ENCODE results near the gene MRPS35.

The MRPS35 gene

DNA sequence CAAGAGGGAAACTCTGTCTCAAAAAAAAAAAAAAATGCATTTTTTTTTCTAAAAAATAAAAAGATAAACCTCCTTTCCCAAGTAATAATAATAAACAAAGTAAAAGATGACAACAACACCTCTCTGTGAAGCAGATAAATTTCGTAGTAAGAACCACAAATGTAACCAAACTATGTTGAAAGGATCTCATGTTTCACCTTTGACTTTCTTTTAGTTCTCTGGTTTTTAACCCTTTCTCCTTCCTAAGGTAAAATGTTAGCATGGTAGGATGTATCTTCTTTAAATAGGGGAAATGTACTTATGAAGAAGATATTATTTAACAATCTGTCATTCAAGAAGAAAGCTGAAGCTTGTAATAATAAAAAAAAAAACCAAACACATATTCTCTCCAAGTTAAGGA is 67.6 kb downstream of the MRPS35 start:
- Histone ChIP-seq H3F3A (ENCODE audit: insufficient read depth, low read length) (no peaks in the 10 kb centered on the region), H3K79me2 (ENCODE audit: insufficient read depth, low read length) (peaks cover 25% of the 10 kb centered on the region), H3K4me3 (ENCODE audit: low read depth, low read length, poor library complexity, severe bottlenecking) (no peak overlapping the region), H3K27me3 (ENCODE audit: insufficient read depth, low read length) (no peaks in the 10 kb centered on the region), H3K27ac (ENCODE audit: low read depth, low read length, poor library complexity, severe bottlenecking) (no peak overlapping the region), H3K4me1 (ENCODE audit: insufficient read depth, low read length, severe bottlenecking) (peaks cover 28% of the 10 kb centered on the region), H2AFZ (ENCODE audit: low read length) (no peak overlapping the region), H3K36me3 (ENCODE audit: insufficient read depth, low read length) (peaks cover 12% of the 10 kb centered on the region; the same call in 1 of the 2 replicates), H3K9ac (ENCODE audit: low read length) (no peak overlapping the region), H3K4me2 (ENCODE audit: low read length) (no peak overlapping the region), H4K20me1 (ENCODE audit: insufficient read depth, low read length) (no peaks in the 10 kb centered on the region), H3K9me3 (ENCODE audit: low read length) (no peaks in the 10 kb centered on the region), H3K9me2 (ENCODE audit: low read depth, low read length) (no peaks in the 10 kb centered on the region)
- TF ChIP-seq, protein P1, sequence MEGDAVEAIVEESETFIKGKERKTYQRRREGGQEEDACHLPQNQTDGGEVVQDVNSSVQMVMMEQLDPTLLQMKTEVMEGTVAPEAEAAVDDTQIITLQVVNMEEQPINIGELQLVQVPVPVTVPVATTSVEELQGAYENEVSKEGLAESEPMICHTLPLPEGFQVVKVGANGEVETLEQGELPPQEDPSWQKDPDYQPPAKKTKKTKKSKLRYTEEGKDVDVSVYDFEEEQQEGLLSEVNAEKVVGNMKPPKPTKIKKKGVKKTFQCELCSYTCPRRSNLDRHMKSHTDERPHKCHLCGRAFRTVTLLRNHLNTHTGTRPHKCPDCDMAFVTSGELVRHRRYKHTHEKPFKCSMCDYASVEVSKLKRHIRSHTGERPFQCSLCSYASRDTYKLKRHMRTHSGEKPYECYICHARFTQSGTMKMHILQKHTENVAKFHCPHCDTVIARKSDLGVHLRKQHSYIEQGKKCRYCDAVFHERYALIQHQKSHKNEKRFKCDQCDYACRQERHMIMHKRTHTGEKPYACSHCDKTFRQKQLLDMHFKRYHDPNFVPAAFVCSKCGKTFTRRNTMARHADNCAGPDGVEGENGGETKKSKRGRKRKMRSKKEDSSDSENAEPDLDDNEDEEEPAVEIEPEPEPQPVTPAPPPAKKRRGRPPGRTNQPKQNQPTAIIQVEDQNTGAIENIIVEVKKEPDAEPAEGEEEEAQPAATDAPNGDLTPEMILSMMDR (IDR thresholded peaks at IDR 0.05; ENCODE audit: low read length) = no peak
- TF ChIP-seq EZH2 (IDR thresholded peaks at IDR 0.05; ENCODE audit: borderline replicate concordance, low read length) = no peak

DNA sequence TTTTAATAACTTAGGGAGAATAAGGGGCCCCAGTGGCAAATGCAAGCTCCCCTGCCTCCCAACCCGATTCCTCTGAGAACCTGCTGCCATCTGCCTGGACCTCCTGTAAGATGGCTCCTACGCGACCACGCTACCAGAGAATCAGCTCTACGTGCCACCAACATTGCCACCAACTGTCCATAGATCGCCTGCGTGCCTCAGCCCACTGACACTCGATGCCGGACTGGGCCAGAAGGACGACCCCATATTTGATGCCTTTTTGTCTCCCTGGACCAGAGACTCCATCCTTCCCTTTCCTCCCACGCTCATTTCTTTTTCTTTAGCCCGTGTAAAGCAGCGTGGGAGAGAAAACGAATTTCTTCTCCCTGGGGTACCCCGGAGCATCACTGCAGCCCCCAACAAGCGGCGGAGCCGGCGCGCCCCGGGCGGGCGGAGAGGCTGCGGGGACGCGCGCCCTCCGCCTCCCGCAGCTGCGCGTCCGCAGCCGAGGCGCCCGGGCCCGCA is 68.8 kb downstream of the MRPS35 start:
- peak overlapping the region; percentile 61 for H3K27ac ChIP-seq (ENCODE audit: low read depth, low read length, poor library complexity, severe bottlenecking)
- no peaks in the 10 kb centered on the region for H3K27me3 ChIP-seq (ENCODE audit: insufficient read depth, low read length)
- TF ChIP-seq, protein P1 (IDR thresholded peaks at IDR 0.05; ENCODE audit: low read length) = no peak
- no peak for TF ChIP-seq EZH2 (IDR thresholded peaks at IDR 0.05; ENCODE audit: borderline replicate concordance, low read length)
- H2AFZ ChIP-seq (ENCODE audit: low read length) = peak overlapping the region; percentile 85
- no peaks in the 10 kb centered on the region for H4K20me1 ChIP-seq (ENCODE audit: insufficient read depth, low read length)
- no peaks in the 10 kb centered on the region for H3K9me3 ChIP-seq (ENCODE audit: low read length)
- H3K79me2 ChIP-seq (ENCODE audit: insufficient read depth, low read length) = peaks cover 28% of the 10 kb centered on the region
- H3K9ac ChIP-seq (ENCODE audit: low read length) = peak overlapping the region; percentile 91
- H3F3A ChIP-seq (ENCODE audit: insufficient read depth, low read length) = no peaks in the 10 kb centered on the region
- H3K4me1 ChIP-seq (ENCODE audit: insufficient read depth, low read length, severe bottlenecking) = peaks cover 28% of the 10 kb centered on the region
- H3K36me3 ChIP-seq (ENCODE audit: insufficient read depth, low read length) = peaks cover 14% of the 10 kb centered on the region; the same call in 1 of the 2 replicates
- H3K9me2 ChIP-seq (ENCODE audit: low read depth, low read length) = no peaks in the 10 kb centered on the region
- H3K4me2 ChIP-seq (ENCODE audit: low read length) = peak overlapping the region; percentile 97
- peak overlapping the region; percentile 72 for H3K4me3 ChIP-seq (ENCODE audit: low read depth, low read length, poor library complexity, severe bottlenecking)

DNA sequence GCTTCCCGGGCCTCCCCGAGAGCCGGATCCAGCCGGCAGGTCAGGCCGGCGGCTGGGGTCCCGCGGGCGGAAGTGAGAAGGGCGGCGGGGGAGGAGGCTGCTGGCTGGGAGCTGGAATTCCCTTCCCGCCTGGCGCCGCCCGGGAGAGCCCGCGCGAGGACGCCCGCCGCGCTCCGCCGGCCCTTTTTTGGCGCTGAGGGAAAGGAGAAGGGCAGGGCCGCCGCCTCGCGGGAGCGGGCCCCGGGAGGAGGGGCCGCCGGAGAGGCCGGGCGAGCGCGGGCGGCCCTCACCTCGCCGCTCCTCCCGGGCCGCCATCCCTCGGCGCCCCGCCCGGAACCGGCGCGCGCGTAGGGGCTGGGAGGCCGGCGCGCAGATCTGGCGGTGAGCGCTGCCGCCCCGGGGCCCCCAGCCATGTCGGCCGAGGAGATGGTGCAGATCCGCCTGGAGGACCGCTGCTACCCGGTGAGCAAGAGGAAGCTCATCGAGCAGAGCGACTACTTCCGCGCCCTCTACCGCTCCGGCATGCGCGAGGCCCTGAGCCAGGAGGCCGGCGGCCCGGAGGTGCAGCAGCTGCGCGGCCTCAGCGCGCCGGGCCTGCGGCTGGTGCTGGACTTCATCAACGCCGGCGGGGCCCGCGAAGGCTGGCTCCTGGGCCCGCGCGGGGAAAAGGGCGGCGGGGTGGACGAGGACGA is 69.4 kb downstream of the MRPS35 start, which contains the start of the genes KLHL42 and MANSC4:
KLHL42 (plus strand) TSS at position 314 of the 692 bp plus-strand sequence; CDS start at position 412, 98 bp downstream.
MANSC4 (minus strand) TSS at position 317 of the 692 bp plus-strand sequence. CDS start 8,960 bp downstream, outside the sequence.
- Histone ChIP-seq H4K20me1 (ENCODE audit: insufficient read depth, low read length) (no peaks in the 10 kb centered on the region), H3K9ac (ENCODE audit: low read length) (peak within 1 kb of the TSS; percentile 91), H3K4me2 (ENCODE audit: low read length) (peak within 1 kb of the TSS; percentile 97), H3K27ac (ENCODE audit: low read depth, low read length, poor library complexity, severe bottlenecking) (peak within 1 kb of the TSS; percentile 61), H3K9me2 (ENCODE audit: low read depth, low read length) (no peaks in the 10 kb centered on the region), H3K27me3 (ENCODE audit: insufficient read depth, low read length) (no peaks in the 10 kb centered on the region), H3K4me1 (ENCODE audit: insufficient read depth, low read length, severe bottlenecking) (peaks cover 28% of the 10 kb centered on the region), H3K36me3 (ENCODE audit: insufficient read depth, low read length) (peaks cover 19% of the 10 kb centered on the region; the same call in 1 of the 2 replicates), H3F3A (ENCODE audit: insufficient read depth, low read length) (no peaks in the 10 kb centered on the region), H2AFZ (ENCODE audit: low read length) (peak within 1 kb of the TSS; percentile 85), H3K79me2 (ENCODE audit: insufficient read depth, low read length) (peaks cover 32% of the 10 kb centered on the region), H3K4me3 (ENCODE audit: low read depth, low read length, poor library complexity, severe bottlenecking) (peak within 1 kb of the TSS; percentile 72), H3K9me3 (ENCODE audit: low read length) (no peaks in the 10 kb centered on the region)
- TF ChIP-seq EZH2 (IDR thresholded peaks at IDR 0.05; ENCODE audit: borderline replicate concordance, low read length) = no peak
- TF ChIP-seq, protein P1 (IDR thresholded peaks at IDR 0.05; ENCODE audit: low read length) = no peak
